Measurements from ENCODE around the gene CD79A. TPM values are rescaled to one million over a fixed set of nuclear protein-coding genes. Genes with fewer than 3 reads are reported as not detected.

CD79A gene
- total and polyA plus RNA-seq, 11 donors: 0.37 to 0.88 (median 0.48) TPM; not detected in 7

DNA sequence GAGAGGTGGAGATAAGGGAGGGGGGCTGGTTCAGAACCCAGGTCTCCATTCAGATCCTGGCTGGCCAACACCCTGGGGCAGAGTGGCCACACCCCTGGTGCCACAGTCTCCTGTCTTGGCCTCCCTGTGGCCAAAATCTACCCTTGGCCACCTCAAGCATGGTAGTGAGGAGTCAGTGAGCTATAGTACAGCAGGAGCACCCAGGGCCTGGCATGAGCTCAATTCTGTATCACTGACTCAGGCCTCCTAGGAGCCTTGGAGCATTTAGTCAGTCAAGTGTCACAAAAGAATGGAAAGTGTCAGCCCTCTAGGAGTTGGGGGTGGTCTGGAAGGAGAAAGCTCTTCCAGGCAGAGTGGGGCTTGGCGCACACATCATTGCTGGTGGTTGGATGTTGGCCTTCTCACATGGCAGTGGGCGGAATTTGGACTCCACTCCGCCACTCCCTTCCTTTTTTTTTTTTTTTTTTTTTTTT lies 6.6 kb upstream of the CD79A start:
- Histone ChIP-seq H3K4me1 (peaks cover 0 to 96% (median 22%) of the 10 kb centered on the region in 12 donors), H3K36me3 (peaks cover 0 to 68% (median 55%) of the 10 kb centered on the region in 9 donors), H3K27ac (peak overlapping the region in 3 of 12 donors; percentile 22 to 86 (median 55)), H3K9me3 (no peaks in the 10 kb centered on the region), H3K27me3 (no peaks in the 10 kb centered on the region), H3K4me3 (no peak overlapping the region)
- TF ChIP-seq, protein P1, sequence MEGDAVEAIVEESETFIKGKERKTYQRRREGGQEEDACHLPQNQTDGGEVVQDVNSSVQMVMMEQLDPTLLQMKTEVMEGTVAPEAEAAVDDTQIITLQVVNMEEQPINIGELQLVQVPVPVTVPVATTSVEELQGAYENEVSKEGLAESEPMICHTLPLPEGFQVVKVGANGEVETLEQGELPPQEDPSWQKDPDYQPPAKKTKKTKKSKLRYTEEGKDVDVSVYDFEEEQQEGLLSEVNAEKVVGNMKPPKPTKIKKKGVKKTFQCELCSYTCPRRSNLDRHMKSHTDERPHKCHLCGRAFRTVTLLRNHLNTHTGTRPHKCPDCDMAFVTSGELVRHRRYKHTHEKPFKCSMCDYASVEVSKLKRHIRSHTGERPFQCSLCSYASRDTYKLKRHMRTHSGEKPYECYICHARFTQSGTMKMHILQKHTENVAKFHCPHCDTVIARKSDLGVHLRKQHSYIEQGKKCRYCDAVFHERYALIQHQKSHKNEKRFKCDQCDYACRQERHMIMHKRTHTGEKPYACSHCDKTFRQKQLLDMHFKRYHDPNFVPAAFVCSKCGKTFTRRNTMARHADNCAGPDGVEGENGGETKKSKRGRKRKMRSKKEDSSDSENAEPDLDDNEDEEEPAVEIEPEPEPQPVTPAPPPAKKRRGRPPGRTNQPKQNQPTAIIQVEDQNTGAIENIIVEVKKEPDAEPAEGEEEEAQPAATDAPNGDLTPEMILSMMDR (IDR thresholded peaks at IDR 0.05): no peak
- no peak for TF ChIP-seq POLR2A (IDR thresholded peaks at IDR 0.05)
- intact Hi-C loops (cut with DNase I): loop anchor here in 9 of 10 donors (5.0 to 10.0 kb wide), 5 partner anchors 62 to 364 kb away; partner anchors contain the start of gene RABAC1 (in 2 of the 9)
- ATAC-seq (peak in 1 of 4 donors; percentile 5), DNase-seq (no peak)
- 55 to 83% (median 72%) methylated on average over 3 of the region's 3 CpGs for WGBS, 4 donors

DNA sequence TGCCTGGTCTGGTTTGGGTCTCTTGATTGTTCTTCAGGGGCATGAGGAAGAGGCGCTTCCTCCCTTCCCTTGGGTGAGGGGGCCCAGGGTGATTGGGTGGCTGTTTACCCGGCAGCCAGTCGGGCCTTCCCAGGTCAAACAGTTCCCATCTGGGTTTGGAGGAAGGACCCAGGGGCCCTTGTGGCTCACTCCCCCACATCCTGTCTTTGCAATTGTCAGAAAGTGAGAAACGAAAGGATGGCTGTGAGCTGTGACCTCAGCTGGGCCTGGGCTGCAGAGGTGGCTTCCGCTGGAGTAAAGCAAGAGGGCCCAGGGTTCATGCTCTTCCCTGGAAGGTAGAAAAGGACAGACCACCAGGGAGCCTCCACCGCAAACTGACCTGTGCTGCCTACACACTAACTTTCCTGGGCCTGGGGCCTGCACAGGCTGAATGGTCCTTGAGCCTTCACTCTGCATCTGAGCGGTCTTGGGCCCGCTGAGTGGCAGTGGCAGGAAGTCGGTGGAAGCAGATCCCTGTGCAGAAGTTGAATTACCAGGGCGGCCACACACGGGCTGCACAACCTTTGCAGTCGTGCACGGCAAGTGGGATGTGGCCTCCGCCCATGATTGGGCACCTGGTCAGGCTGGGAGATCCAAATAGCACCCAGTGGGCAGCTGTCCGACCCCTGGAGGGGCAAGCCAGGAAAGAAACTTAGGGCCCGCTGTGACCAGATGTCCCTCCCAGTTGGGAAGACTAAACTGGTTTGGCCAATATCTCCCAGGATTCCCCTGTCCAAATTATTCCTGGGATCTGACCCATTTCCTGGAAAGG lies 5.3 kb upstream of the CD79A start:
- peak in 3 of 4 donors; percentile 11 to 78 (median 14) for ATAC-seq
- TF ChIP-seq POLR2A (IDR thresholded peaks at IDR 0.05): no peak
- TF ChIP-seq, protein P1 (IDR thresholded peaks at IDR 0.05): no peak
- H3K27ac ChIP-seq: peak overlapping the region in 10 of 12 donors; percentile 3 to 86 (median 48)
- no peak overlapping the region for H3K4me3 ChIP-seq
- intact Hi-C loops (cut with DNase I): loop anchor here (2.0 to 10.0 kb wide), 7 partner anchors 61 to 363 kb away; partner anchors contain the start of gene RABAC1 (in 2 of the 10)
- peak in 2 of 5 donors; percentile 45 to 53 for DNase-seq
- H3K4me1 ChIP-seq: peaks cover 0 to 96% (median 20%) of the 10 kb centered on the region in 12 donors
- no peaks in the 10 kb centered on the region for H3K9me3 ChIP-seq
- 52 to 59% (median 55%) methylated on average over 9 to 16 of the region's 16 CpGs for WGBS, 4 donors
- no peaks in the 10 kb centered on the region for H3K27me3 ChIP-seq
- H3K36me3 ChIP-seq: peaks cover 0 to 55% (median 46%) of the 10 kb centered on the region in 9 donors

DNA sequence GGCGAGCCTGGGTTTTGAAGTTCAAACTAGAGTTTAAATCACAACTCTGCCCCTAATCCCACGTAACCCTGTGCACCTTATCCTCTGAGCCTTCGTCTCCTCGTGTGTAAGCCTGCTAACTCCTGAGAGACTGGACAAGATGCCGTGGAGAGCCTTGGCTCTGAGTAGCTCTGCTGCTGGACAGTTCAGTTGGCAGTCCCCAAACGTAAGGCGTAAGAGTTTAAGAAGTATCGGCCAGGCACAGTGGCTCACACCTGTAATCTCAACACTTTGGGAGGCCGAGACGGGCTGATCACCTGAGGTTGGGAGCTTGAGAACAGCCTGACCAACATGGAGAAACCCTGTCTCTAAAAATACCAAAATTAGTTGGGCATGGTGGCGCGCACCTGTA lies 4.7 kb upstream of the CD79A start:
- Histone ChIP-seq H3K4me1 (peaks cover 0 to 96% (median 20%) of the 10 kb centered on the region in 12 donors), H3K9me3 (no peaks in the 10 kb centered on the region), H3K27me3 (no peaks in the 10 kb centered on the region), H3K36me3 (peaks cover 0 to 49% (median 40%) of the 10 kb centered on the region in 9 donors), H3K4me3 (no peak overlapping the region), H3K27ac (peak overlapping the region in 7 of 12 donors; percentile 3 to 86 (median 55))
- no peak for TF ChIP-seq POLR2A (IDR thresholded peaks at IDR 0.05)
- TF ChIP-seq, protein P1 (IDR thresholded peaks at IDR 0.05): no peak
- DNase-seq (no peak), ATAC-seq (no peak)
- intact Hi-C loops (cut with DNase I): loop anchor here (2.0 to 10.0 kb wide), 7 partner anchors 60 to 362 kb away; partner anchors contain the start of gene RABAC1 (in 2 of the 10)
- 90 to 93% (median 91%) methylated on average over 12 of the region's 12 CpGs for WGBS, 4 donors

Measured in heart left ventricle (tissue), 16 donors.